ENCODE results near the gene GLUD1.
"Not testable (repeated sequence)": the region's sequence is repeated elsewhere in the genome, so short reads cannot be mapped to it uniquely, and the experiment has no call there.

The GLUD1 gene

DNA sequence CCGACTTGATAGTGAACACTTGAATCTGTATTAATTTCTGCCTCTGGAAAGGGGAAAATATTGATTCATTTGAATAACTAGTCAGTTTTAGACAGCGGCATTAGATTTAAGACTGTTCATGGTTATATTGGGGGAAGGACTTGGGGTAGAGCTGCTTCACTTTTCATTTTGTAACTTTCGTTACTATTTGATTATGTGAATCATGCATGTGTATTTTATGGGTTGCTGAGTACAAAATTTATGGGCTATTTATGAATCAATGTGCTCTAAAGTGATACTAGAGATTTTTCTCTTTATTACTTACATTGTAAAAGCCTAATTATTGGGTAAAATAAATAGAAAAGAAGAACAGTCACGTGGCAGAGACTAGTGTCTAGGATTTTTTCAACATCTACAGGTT, 4.9 kb downstream of the GLUD1 start:
- DNase-seq (ENCODE audit: low read depth), result no peak

DNA sequence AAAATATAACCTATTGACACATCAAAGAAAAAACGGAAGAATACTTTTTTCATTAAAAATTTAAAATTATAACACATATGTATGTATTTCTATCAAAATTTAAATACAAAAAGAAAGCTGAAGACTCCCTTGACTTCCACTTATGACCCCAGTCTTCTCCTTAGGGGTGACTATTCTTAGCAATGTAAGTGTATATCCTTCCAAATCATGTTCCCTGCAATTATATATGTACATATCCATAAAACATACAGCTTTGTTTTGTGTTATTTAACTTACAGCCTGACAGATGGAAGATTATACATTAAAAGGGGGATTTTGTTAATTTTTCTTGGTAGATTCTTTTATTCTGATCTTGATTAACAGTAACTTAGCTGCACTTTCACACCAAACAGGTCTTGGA, 9.1 kb downstream of the GLUD1 start:
- DNase-seq (ENCODE audit: low read depth), result no peak

GRCh38 chr10:87084291-87084782, 10.3 kb downstream of the GLUD1 start:
- not testable (repeated sequence) for DNase-seq (ENCODE audit: low read depth)

DNA sequence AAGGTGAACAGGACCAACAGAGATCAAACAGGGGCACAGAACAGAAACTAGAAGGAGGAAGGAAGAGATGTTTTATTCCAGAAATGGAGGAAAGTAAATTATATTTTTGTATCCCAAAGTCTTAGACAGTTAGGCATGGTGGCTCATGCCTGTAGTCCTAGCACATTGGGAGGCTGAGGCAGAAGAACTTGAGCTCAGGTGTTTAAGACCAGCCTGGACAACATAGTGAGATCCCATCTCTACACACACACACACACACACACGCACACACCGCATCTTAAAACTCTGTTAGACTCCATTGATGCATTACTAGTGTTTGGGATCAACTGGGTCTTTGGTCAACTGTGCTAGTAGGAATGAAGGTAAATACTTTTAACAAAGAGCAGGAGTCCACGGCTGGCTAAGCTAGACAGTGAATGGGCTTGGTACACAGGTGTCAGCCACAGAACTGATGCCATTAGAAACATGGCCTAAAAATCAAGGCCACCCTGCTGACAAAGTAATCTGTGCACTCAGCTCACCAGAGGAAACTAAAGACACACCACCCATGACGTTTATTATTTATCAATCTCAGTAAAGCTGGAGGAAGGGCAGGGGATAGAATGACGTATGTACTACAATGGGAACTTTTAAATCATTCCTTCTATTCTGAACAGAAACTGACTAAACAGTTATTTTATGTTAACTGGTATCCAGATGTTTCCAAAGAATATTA, 10.9 kb downstream of the GLUD1 start:
- not testable (repeated sequence) for DNase-seq (ENCODE audit: low read depth)

DNA sequence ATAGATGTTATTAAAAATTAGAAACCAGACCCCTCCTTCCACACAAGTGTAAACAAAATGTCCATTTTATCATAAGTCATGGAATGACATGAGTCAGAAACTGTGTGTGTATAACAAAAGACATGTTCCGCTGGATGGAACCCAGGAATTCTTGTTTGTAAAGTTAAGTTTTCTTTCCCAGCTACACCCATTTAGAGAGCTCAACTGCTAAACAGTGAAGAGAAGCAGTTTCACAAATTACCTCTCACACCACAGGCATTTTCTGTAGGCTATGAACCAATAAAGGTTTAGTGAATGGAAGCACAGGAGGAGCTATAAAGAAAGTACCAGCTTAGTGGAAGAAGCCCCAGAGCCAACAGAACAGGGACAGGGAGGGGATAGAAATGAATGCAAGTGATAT, 12.4 kb downstream of the GLUD1 start:
- not testable (repeated sequence) for DNase-seq (ENCODE audit: low read depth)

DNA sequence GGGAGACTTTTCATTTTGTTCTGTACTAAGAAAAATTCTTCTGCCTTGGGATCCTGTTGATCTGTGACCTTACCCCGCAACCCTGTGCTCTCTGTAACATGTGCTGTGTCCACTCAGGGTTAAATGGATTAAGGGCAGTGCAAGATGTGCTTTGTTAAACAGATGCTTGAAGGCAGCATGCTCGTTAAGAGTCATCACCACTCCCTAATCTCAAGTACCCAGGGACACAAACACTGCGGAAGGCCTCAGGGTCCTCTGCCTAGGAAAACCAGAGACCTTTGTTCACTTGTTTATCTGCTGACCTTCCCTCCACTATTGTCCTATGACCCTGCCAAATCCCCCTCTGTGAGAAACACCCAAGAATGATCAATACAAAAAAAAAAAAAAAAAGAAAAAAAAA, 13.1 kb downstream of the GLUD1 start:
- not testable (repeated sequence) for DNase-seq (ENCODE audit: low read depth)

DNA sequence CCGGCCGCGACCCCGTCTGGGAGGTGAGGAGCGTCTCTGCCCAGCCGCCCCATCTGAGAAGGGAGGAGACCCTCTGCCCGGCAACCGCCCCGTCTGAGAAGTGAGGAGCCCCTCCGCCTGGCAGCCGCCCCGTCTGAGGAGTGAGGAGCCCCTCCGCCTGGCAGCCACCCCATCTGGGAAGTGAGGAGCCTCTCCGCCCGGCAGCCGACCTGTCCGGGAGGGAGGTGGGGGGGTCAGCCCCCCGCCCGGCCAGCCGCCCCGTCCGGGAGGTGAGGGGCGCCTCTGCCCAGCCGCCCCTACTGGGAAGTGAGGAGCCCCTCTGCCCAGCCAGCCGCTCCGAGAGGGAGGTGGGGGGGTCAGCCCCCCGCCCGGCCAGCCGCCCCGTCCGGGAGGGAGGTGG, 14.0 kb downstream of the GLUD1 start:
- not testable (repeated sequence) for DNase-seq (ENCODE audit: low read depth)

DNA sequence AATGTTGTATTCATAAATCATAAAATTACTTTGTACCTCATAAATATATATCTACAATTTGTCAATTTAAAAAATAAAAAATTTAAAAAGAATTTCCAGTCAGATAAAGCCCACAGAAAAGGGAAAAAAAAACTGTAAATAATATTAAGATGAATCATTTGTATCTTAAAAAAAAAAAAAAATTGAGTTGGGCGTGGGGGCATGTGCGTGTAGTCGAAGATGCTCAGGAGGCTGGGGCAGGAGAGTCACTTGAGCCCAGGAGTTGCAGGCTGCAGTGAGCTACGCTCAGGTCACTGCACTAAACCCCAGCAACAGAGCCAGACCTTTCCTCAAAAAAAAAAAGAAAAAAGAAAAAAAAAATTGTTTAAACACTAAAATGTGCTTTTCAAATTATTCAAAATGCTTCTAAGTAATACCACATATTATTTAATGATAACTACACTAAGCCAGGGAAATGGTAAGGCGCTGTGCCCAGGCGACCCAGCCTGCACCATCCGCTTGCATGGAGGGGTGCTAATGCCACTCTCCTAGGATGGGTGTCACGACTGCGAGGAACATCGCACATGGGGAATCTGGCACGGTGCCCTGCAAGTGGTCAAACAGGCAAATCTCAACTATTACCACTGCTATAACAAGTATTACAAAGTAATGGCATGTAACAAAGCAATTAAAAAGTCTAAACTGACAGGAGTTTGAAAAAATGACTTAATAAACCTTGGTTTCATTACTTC, 15.4 kb downstream of the GLUD1 start:
- DNase-seq (ENCODE audit: low read depth), result no peak

DNA sequence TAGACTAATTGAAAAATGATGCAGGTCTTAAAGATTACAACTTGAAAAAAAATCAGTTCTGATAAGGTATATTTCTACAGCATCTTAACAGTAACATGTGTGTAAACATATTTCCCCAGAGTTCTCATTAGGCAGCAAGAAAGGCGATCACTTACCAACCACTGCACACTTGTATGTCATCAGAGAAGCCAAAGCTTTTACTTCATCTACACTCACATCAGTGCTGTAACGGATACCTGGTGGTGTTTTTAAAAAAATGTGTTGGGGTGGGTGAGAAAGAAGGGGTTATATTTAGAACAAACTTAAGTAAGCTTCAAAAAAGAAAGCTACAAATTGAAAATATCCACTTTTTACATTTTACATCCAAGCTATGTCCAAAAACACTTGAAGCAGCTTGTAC, 18.2 kb downstream of the GLUD1 start:
- DNase-seq (ENCODE audit: low read depth), result not testable (repeated sequence)

DNA sequence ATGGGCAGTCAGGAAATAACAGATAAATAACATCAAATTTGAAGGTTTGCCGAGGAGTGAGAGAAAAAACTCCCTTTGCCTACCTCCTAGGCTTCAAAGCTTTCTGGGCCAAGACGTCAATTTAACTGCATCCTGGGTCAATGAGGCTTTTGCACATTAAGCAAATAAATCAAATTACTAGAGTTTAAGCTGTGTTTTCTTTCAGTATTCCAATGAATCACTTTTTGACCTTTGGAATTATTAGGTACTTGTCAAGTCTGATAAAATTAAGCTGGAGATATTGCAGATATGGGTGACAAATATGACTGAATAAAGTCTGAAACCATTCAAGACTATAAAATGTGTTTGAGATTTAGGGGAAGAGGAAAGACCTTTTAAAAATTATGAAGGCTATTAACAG, 22.2 kb downstream of the GLUD1 start:
- DNase-seq (ENCODE audit: low read depth), result no peak

GRCh38 chr10:87068281-87068680, 26.4 kb downstream of the GLUD1 start:
- no peak for DNase-seq (ENCODE audit: low read depth)

- no peak for DNase-seq (ENCODE audit: low read depth)
Observed at GRCh38 chr10:87066865-87067264, 27.8 kb downstream of the GLUD1 start.

GRCh38 chr10:87066178-87066577, 28.5 kb downstream of the GLUD1 start:
- no peak for DNase-seq (ENCODE audit: low read depth)

- no peak for DNase-seq (ENCODE audit: low read depth)
Observed at GRCh38 chr10:87064651-87065050, 30.0 kb downstream of the GLUD1 start.

- DNase-seq (ENCODE audit: low read depth), result no peak
Observed at GRCh38 chr10:87060280-87060928, 34.2 kb downstream of the GLUD1 start.

GRCh38 chr10:87059401-87059800, 35.2 kb downstream of the GLUD1 start:
- DNase-seq (ENCODE audit: low read depth), result no peak

- no peak for DNase-seq (ENCODE audit: low read depth)
Observed at GRCh38 chr10:87058171-87058570, 36.5 kb downstream of the GLUD1 start.

- DNase-seq (ENCODE audit: low read depth), result no peak
Observed at GRCh38 chr10:87054373-87055295, 40.0 kb downstream of the GLUD1 start.

DNA sequence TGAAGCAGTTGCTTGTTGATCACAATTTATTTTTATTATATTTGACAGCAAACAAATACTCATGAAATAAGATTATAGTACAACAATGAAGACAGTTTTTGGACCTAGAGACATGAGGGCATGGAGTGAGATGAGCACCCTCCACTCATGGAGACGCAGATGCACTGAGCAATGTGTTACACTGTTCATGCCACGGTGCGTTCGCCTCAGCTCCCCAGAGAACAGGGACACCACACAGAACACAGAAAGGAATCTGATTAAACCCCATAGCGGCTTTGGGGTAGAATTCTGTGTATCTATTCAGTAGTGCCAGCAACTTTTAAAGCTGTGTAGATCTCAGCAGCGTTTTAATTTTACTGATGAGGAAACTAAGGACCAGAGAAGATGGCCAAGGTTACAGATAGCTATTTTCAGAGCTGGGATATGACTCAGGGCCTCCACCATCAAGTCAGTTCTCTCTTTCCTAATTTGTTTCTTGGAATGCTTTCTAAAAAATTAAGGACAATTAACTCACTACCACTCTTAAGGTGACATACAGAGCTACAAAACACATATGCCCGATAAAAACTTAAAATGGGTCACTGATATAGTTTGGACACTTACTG, 41.0 kb downstream of the GLUD1 start:
- DNase-seq (ENCODE audit: low read depth), result no peak

DNA sequence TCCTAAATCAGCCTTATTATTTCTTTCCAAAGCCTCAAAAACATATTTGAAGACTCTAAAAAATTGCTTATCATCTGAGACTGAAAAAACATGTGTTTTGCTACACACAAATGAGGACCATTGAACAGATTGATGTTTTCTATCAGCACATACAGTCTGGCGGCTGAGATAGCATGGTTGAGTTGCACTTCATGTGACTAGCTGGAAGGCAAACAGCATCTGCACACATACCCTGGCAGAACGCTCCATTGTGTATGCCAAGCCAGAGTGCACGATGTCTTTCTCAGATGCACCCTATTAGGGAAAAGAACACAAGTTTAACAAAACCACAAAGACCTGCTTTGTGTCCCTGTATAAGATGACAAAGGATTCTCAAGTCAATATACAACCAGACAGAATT, 41.5 kb downstream of the GLUD1 start:
- DNase-seq (ENCODE audit: low read depth), result no peak

DNA sequence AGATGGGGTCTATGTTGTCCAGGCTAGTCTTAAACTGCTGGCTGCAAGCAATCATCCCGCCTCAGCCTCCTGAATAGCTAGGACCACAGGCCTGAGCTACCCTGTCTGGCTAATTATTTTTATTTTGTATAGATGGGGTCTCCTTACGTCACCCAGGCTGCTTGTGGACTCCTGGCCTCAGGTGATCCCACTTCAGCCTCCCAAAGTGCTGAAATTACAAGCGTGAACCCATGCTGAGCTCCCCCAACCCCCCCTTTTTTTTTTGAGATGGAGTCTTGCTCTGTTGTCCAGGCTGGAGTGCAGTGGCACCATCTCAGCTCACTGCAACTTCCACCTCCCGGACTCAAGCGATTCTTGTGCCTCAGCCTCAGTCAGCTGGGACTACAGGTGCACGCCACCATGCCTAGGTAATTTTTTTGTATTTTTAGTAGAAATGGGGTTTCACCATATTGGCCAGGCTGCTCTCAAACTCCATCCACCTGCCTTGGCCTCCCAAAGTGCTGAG, 49.2 kb downstream of the GLUD1 start:
- DNase-seq (ENCODE audit: low read depth), result no peak
